ENCODE measurements around the gene ZNF264.
"Not testable (repeated sequence)": the region's sequence is repeated elsewhere in the genome, so short reads cannot be mapped to it uniquely, and the experiment has no call there.

The ZNF264 gene

GRCh38 chr19:57248646-57249045, 57.3 kb downstream of the ZNF264 start:
- Histone ChIP-seq H3K4me1 (ENCODE audit: control insufficient read depth, insufficient read depth, low read length) (no peaks in the 10 kb centered on the region), H3K9ac (ENCODE audit: low read depth, low read length) (no peak overlapping the region), H3K4me3 (ENCODE audit: low read depth, low read length) (no peak overlapping the region), H3K27me3 (ENCODE audit: control insufficient read depth, insufficient read depth, low read length) (no peaks in the 10 kb centered on the region), H3K36me3 (ENCODE audit: control insufficient read depth, insufficient read depth, low read length) (peaks cover 15% of the 10 kb centered on the region), H3K9me3 (ENCODE audit: control insufficient read depth, insufficient read depth, low read length) (no peaks in the 10 kb centered on the region)

GRCh38 chr19:57249329-57249728, 58.0 kb downstream of the ZNF264 start:
- Histone ChIP-seq H3K9ac (ENCODE audit: low read depth, low read length) (no peak overlapping the region), H3K27me3 (ENCODE audit: control insufficient read depth, insufficient read depth, low read length) (no peaks in the 10 kb centered on the region), H3K9me3 (ENCODE audit: control insufficient read depth, insufficient read depth, low read length) (no peaks in the 10 kb centered on the region), H3K36me3 (ENCODE audit: control insufficient read depth, insufficient read depth, low read length) (peaks cover 15% of the 10 kb centered on the region), H3K4me3 (ENCODE audit: low read depth, low read length) (no peak overlapping the region), H3K4me1 (ENCODE audit: control insufficient read depth, insufficient read depth, low read length) (no peaks in the 10 kb centered on the region)

GRCh38 chr19:57253767-57254166, 62.5 kb downstream of the ZNF264 start:
- not testable (repeated sequence) for H3K4me1 ChIP-seq (ENCODE audit: control insufficient read depth, insufficient read depth, low read length); H3K27me3 ChIP-seq (ENCODE audit: control insufficient read depth, insufficient read depth, low read length); H3K9ac ChIP-seq (ENCODE audit: low read depth, low read length); H3K36me3 ChIP-seq (ENCODE audit: control insufficient read depth, insufficient read depth, low read length); H3K4me3 ChIP-seq (ENCODE audit: low read depth, low read length); H3K9me3 ChIP-seq (ENCODE audit: control insufficient read depth, insufficient read depth, low read length)

GRCh38 chr19:57262044-57262443, 70.7 kb downstream of the ZNF264 start:
- Histone ChIP-seq H3K9ac (ENCODE audit: low read depth, low read length) (no peak overlapping the region), H3K9me3 (ENCODE audit: control insufficient read depth, insufficient read depth, low read length) (no peaks in the 10 kb centered on the region), H3K4me3 (ENCODE audit: low read depth, low read length) (no peak overlapping the region)

GRCh38 chr19:57263244-57263741, 72.0 kb downstream of the ZNF264 start:
- H3K36me3 ChIP-seq (ENCODE audit: control insufficient read depth, insufficient read depth, low read length): no peaks in the 10 kb centered on the region
- peaks cover 7% of the 10 kb centered on the region for H3K4me1 ChIP-seq (ENCODE audit: control insufficient read depth, insufficient read depth, low read length)
- H3K4me3 ChIP-seq (ENCODE audit: low read depth, low read length): no peak overlapping the region
- H3K27me3 ChIP-seq (ENCODE audit: control insufficient read depth, insufficient read depth, low read length): no peaks in the 10 kb centered on the region
- H3K9me3 ChIP-seq (ENCODE audit: control insufficient read depth, insufficient read depth, low read length): no peaks in the 10 kb centered on the region
- no peak overlapping the region for H3K9ac ChIP-seq (ENCODE audit: low read depth, low read length)

More at GRCh38 chr19:57262044-57262443, 70.7 kb downstream of the ZNF264 start:
- Histone ChIP-seq H3K4me1 (ENCODE audit: control insufficient read depth, insufficient read depth, low read length) (peaks cover 7% of the 10 kb centered on the region), H3K36me3 (ENCODE audit: control insufficient read depth, insufficient read depth, low read length) (no peaks in the 10 kb centered on the region), H3K27me3 (ENCODE audit: control insufficient read depth, insufficient read depth, low read length) (no peaks in the 10 kb centered on the region)

- peaks cover 7% of the 10 kb centered on the region for H3K4me1 ChIP-seq (ENCODE audit: control insufficient read depth, insufficient read depth, low read length)
- H3K9me3 ChIP-seq (ENCODE audit: control insufficient read depth, insufficient read depth, low read length): no peaks in the 10 kb centered on the region
- H3K4me3 ChIP-seq (ENCODE audit: low read depth, low read length): no peak overlapping the region
- no peaks in the 10 kb centered on the region for H3K27me3 ChIP-seq (ENCODE audit: control insufficient read depth, insufficient read depth, low read length)
- no peak overlapping the region for H3K9ac ChIP-seq (ENCODE audit: low read depth, low read length)
- H3K36me3 ChIP-seq (ENCODE audit: control insufficient read depth, insufficient read depth, low read length): no peaks in the 10 kb centered on the region
Observed at GRCh38 chr19:57267291-57267690, 76.0 kb downstream of the ZNF264 start.

GRCh38 chr19:57269515-57270250, 78.4 kb downstream of the ZNF264 start:
- no peak overlapping the region for H3K4me3 ChIP-seq (ENCODE audit: low read depth, low read length)
- H3K4me1 ChIP-seq (ENCODE audit: control insufficient read depth, insufficient read depth, low read length): no peaks in the 10 kb centered on the region
- H3K36me3 ChIP-seq (ENCODE audit: control insufficient read depth, insufficient read depth, low read length): no peaks in the 10 kb centered on the region
- no peaks in the 10 kb centered on the region for H3K27me3 ChIP-seq (ENCODE audit: control insufficient read depth, insufficient read depth, low read length)
- H3K9ac ChIP-seq (ENCODE audit: low read depth, low read length): no peak overlapping the region
- no peaks in the 10 kb centered on the region for H3K9me3 ChIP-seq (ENCODE audit: control insufficient read depth, insufficient read depth, low read length)

GRCh38 chr19:57271280-57271679, 80.0 kb downstream of the ZNF264 start:
- Histone ChIP-seq H3K36me3 (ENCODE audit: control insufficient read depth, insufficient read depth, low read length) (no peaks in the 10 kb centered on the region), H3K4me1 (ENCODE audit: control insufficient read depth, insufficient read depth, low read length) (no peaks in the 10 kb centered on the region), H3K9ac (ENCODE audit: low read depth, low read length) (no peak overlapping the region), H3K9me3 (ENCODE audit: control insufficient read depth, insufficient read depth, low read length) (no peaks in the 10 kb centered on the region), H3K4me3 (ENCODE audit: low read depth, low read length) (no peak overlapping the region), H3K27me3 (ENCODE audit: control insufficient read depth, insufficient read depth, low read length) (no peaks in the 10 kb centered on the region)
